Neural cell (in vitro differentiated cells): ENCODE results near the gene DGLUCY.

ENCODE experiments used
- POLR2AphosphoS5 ChIP-seq: IDR thresholded peaks from 2 replicates; pipeline ENCODE4 v1.6.1; 2012
- TAF1 ChIP-seq: IDR thresholded peaks from 2 replicates; pipeline ENCODE4 v1.6.1; 2012; ENCODE audit warnings: low read depth

DNA sequence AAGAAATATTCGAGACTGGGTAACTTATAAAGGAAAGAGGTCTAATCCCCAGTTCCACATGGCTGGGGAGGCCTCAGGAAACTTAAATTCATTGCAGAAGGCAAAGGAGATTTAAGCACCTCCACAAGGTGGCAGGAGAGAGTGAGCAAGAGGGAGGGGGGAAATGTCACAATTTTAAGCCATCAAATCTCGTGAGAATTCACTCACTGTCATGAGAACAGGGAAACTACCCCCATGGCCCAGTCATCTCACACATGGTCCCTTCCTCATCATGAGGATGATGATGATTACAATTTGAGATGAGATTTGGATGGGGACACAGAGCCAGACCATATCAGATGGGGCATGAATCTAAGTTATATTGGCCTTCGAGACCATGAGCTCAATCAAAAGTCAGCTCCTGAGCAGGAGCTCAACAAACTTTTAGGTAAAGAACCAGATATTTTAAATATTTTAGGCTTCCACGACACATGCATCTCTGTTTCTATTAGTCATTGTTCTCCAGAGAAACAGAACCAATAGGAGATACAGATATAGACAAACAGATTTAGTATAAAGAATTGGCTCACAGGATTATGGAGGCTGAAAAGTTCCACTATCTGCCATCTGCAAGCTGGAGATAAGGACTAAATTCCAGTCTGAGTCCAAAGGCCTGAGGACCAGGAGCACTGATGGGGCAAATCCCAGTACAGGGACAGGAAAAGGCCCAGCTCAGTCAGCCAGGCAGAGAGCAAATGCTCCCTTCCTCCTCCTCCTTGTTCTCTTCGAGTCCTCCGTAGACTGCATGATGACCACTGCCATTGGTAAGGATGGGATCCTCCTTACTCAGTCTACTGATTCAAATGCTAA, 24.9 kb downstream of the DGLUCY start:
- TF ChIP-seq TAF1 (no peak), POLR2AphosphoS5 (no peak)
